KMS-11 (cell line): ENCODE results near the gene FAM181A.
A peak's percentile ranks its signal among the peaks of the same experiment; 100 is the strongest.

ENCODE experiments used
- H2AFZ ChIP-seq: fragments of 200-600 bp; sonication (generic); 2 replicates; pipeline ENCODE4 v1.6.1; 2016; ENCODE audit warnings: antibody characterized with exemption, mixed run types, low read depth
- H3K27ac ChIP-seq: fragments of 200-600 bp; sonication (generic); 2 replicates; pipeline ENCODE4 v1.6.1; 2016; ENCODE audit warnings: mild to moderate bottlenecking, mixed run types
- H3K27me3 ChIP-seq: fragments of 200-600 bp; sonication (generic); 2 replicates; pipeline ENCODE4 v1.6.1; 2017; ENCODE audit warnings: mild to moderate bottlenecking, low read depth, mixed run types, moderate library complexity; ENCODE audit not compliant: insufficient read depth
- H3K36me3 ChIP-seq: fragments of 200-600 bp; sonication (generic); 2 replicates; pipeline ENCODE4 v1.6.1; 2017; ENCODE audit warnings: mild to moderate bottlenecking, mixed run types; ENCODE audit not compliant: insufficient read depth
- H3K4me1 ChIP-seq: fragments of 200-600 bp; sonication (generic); 2 replicates; pipeline ENCODE4 v1.6.1; 2016; ENCODE audit warnings: mild to moderate bottlenecking, low read depth, mixed run types; ENCODE audit not compliant: poor library complexity, severe bottlenecking
- H3K4me2 ChIP-seq: fragments of 200-600 bp; sonication (generic); 2 replicates; pipeline ENCODE4 v1.7.0; 2016; ENCODE audit warnings: mild to moderate bottlenecking, mixed run types
- H3K4me3 ChIP-seq: fragments of 200-600 bp; sonication (generic); IDR thresholded peaks from 2 replicates; pipeline ENCODE4 v1.6.1; 2017; ENCODE audit warnings: low read depth, low read length, mixed read lengths; ENCODE audit not compliant: insufficient read depth
- H3K79me2 ChIP-seq: fragments of 200-600 bp; sonication (generic); 2 replicates; pipeline ENCODE4 v1.6.1; 2016; ENCODE audit warnings: low read depth, mixed run types; ENCODE audit not compliant: insufficient read depth
- H3K9ac ChIP-seq: fragments of 200-600 bp; sonication (generic); 2 replicates; pipeline ENCODE4 v1.6.1; 2016; ENCODE audit warnings: mild to moderate bottlenecking, mixed run types
- H4K20me1 ChIP-seq: fragments of 200-600 bp; sonication (generic); 2 replicates; pipeline ENCODE4 v1.6.1; 2016; ENCODE audit warnings: mild to moderate bottlenecking, mixed run types; ENCODE audit not compliant: insufficient read depth
- TF ChIP-seq, protein P1 (sequence below): fragments of 200-600 bp; sonication (generic); conservative IDR thresholded peaks from 2 replicates; pipeline ENCODE4 v1.6.1; 2017; ENCODE audit warnings: low read depth, mild to moderate bottlenecking, antibody characterized with exemption, low read length, moderate library complexity, mixed read lengths

Gene FAM181A

DNA sequence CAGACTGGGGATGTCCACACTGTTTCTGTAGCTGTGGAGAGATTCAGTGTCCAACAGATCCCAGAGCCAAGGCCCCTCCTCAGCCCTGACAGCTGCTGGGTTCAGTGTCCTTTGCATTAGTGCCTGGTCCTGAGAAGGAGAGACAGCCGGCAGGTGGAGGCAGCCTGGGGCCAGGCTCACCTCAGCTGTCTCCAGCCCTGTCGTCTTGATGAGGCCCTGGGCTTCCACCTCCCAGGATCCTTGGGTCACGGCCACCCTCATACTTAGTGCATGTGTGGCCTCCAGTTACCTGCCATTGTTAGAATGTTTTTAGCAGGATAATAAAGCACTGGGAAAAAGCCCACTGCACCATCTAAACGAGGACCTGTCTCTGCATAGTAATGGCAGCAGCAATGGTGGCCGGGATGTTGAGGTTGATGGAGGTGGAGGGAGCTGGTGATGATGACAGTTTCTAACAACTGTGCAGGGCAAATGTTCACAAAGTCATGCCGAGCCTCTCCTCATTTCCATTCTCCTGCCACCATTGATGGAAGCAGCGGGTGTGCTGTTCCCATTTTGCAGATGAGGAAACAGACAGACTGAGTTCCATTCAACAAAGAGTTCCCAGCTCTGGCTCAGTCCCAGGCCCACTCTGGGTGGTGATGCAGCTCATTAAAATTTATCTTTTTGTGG, 31.6 kb downstream of the FAM181A start:
- TF ChIP-seq, protein P1, sequence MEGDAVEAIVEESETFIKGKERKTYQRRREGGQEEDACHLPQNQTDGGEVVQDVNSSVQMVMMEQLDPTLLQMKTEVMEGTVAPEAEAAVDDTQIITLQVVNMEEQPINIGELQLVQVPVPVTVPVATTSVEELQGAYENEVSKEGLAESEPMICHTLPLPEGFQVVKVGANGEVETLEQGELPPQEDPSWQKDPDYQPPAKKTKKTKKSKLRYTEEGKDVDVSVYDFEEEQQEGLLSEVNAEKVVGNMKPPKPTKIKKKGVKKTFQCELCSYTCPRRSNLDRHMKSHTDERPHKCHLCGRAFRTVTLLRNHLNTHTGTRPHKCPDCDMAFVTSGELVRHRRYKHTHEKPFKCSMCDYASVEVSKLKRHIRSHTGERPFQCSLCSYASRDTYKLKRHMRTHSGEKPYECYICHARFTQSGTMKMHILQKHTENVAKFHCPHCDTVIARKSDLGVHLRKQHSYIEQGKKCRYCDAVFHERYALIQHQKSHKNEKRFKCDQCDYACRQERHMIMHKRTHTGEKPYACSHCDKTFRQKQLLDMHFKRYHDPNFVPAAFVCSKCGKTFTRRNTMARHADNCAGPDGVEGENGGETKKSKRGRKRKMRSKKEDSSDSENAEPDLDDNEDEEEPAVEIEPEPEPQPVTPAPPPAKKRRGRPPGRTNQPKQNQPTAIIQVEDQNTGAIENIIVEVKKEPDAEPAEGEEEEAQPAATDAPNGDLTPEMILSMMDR, result no peak
- Histone ChIP-seq H3K79me2 (no peaks in the 10 kb centered on the region), H4K20me1 (no peaks in the 10 kb centered on the region), H3K36me3 (no peaks in the 10 kb centered on the region), H3K4me1 (peaks cover 86% of the 10 kb centered on the region), H3K27ac (peak overlapping the region; percentile 82), H3K9ac (peak overlapping the region; percentile 44; the same call in 1 of the 2 replicates), H2AFZ (no peak overlapping the region), H3K4me2 (peak overlapping the region; percentile 98), H3K27me3 (no peaks in the 10 kb centered on the region), H3K4me3 (no peak overlapping the region)

DNA sequence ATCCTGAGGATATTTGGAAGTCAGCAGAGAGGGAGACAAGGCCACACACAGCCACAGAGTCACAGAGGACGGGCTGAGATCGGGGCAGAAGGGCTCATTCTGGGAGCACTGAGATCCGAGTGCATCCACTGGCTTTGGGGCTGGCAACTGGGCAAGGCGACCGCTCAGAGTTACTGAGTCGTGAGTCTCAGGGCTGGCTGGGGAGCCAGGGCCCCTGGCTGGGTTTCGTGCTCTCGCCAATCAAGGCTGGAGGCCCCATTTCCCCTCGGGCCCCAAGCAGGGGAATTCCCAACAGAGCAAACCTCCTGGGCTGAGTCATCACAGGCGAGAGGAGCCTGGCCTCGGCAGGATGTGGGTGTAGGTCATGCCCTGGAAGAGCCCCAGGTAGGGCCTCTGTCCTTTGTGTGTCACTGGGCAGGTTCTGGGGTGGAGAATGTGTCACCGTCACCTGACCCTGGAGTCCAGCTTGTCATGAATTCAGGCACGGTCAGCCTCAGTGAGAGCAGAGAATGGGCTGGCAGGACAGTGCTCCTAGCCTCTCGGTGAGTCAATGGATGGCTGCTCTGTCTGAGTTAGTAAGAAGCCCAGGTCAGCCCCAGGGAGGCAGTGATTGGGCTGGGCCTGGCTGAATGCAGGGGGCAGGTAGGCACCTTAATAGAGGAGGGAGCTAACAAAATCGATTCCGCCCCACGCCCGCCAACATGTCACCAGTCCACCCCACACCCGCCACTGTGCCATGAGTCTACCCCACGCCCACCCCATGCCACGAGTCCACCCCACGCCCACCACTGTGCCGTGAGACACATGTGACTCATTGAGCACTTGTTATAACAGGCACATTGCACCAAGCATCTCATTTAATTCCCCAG, 32.3 kb downstream of the FAM181A start:
- Histone ChIP-seq H3K4me3 (no peak overlapping the region), H3K4me2 (peak overlapping the region; percentile 98), H3K27me3 (no peaks in the 10 kb centered on the region), H2AFZ (no peak overlapping the region), H3K9ac (peak overlapping the region; percentile 44; the same call in 1 of the 2 replicates), H3K79me2 (no peaks in the 10 kb centered on the region), H3K36me3 (no peaks in the 10 kb centered on the region), H3K27ac (peak overlapping the region; percentile 82), H4K20me1 (no peaks in the 10 kb centered on the region), H3K4me1 (peaks cover 94% of the 10 kb centered on the region)
- TF ChIP-seq, protein P1, result no peak

DNA sequence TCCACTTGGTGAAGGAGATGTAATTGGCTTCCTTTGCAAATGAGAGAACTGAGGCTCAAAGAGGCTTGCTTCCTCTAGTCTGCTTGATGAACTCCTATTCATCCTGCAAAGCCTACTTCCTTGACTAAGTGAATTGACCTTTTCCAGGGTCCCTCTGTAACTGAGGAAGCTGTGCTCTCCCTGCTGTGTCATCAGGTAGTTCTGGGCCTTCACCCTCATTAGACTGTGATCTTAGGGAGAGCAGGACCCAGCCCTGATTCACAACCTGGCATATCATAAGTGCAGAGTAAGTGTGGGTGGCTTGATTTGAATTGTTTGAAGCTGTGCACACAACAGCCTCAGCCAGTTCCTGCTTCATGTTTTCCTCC, 32.9 kb downstream of the FAM181A start:
- Histone ChIP-seq H2AFZ (no peak overlapping the region), H3K4me2 (peak overlapping the region; percentile 63; the same call in 1 of the 2 replicates), H3K27ac (peak overlapping the region; percentile 82), H3K36me3 (no peaks in the 10 kb centered on the region), H4K20me1 (no peaks in the 10 kb centered on the region), H3K4me3 (no peak overlapping the region), H3K27me3 (no peaks in the 10 kb centered on the region), H3K79me2 (no peaks in the 10 kb centered on the region), H3K9ac (peak overlapping the region; percentile 29; the same call in 1 of the 2 replicates), H3K4me1 (peaks cover 96% of the 10 kb centered on the region)
- TF ChIP-seq, protein P1, result no peak

DNA sequence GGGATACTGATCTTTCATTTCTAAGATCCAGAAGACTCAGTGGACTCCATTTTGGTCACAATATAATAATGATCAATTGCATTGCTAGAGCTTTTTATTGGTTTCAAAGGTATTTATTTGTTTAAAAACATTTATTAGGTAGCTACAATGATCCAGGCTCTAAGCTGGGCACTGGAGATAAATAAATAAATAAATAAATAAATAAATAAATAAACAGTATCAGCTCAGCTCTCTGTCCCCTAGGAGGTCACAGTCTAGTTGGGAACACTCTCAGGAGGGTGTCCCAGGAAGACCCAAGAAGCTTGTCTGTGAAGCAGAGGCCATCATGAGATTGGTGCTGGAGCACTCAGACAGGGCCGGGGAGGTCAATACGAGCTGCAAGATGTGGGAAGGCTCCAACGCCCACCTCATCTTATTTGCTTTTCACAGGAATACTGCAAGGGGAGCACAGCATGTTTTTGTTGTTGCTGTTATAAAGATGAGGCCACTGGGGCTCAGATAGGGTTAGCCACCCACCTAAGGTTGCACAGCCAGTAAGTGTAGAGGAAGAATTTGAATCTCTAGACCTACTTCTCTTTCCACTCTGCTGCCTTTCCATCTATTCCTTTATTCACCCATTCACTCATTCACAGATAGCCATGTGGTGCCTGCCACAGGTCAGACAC, 33.8 kb downstream of the FAM181A start:
- H4K20me1 ChIP-seq, result no peaks in the 10 kb centered on the region
- peak overlapping the region; percentile 63; the same call in 1 of the 2 replicates for H3K4me2 ChIP-seq
- H2AFZ ChIP-seq, result no peak overlapping the region
- H3K9ac ChIP-seq, result no peak overlapping the region
- TF ChIP-seq, protein P1, result no peak
- H3K27me3 ChIP-seq, result no peaks in the 10 kb centered on the region
- H3K79me2 ChIP-seq, result no peaks in the 10 kb centered on the region
- H3K36me3 ChIP-seq, result no peaks in the 10 kb centered on the region
- H3K4me1 ChIP-seq, result peaks cover 91% of the 10 kb centered on the region
- H3K27ac ChIP-seq, result peak overlapping the region; percentile 82; the same call in 1 of the 2 replicates
- no peak overlapping the region for H3K4me3 ChIP-seq
